ENCODE measurements around the gene SLC4A1AP. TPM values are rescaled to one million over a fixed set of nuclear protein-coding genes. Genes with fewer than 3 reads are reported as not detected.

The SLC4A1AP gene
- total and polyA plus RNA-seq, 9 of the 15 experiments (the other 6 are each of a cell fraction or from before 2014, with no cell fraction given) = 8.1 to 40.5 (median 35.3) TPM

DNA sequence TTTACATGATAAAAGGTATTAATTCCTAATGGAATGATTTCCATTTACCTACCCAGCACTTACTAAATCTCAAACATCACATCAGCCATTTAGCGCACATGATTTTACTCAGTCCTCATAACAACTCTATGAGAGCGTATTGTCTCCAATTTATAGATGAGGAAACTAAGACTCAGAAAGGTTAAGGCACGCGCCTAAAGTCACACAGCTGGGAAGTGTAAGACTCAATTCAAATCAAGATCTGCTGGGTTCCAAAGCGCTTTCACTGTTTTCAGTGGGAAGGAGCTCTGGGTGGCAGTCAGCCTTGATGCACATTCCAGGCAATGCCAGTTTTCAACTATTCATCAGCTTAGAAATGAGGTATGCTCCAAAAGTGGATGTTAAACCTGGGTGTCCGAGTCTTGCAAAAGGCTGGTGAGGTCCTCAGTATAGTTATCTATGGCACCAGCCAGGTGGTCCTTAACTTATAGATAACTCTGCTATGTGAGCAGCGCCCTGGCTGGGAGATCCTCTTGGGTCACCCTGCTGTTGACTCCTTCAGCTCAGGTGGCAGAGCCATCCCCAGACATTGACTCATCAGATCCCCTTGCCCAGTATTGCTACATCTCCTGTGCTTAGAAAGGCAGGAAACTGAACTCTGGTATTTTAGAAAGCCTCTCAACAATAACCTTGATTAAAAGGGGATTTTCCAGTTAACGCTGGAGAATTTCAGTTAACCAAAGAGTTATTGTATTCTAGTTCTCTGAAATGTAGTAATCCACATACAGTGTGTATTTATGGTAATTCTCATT lies 47.1 kb downstream of the SLC4A1AP start:
- no peak for FAIRE-seq
- TF ChIP-seq, protein P1, sequence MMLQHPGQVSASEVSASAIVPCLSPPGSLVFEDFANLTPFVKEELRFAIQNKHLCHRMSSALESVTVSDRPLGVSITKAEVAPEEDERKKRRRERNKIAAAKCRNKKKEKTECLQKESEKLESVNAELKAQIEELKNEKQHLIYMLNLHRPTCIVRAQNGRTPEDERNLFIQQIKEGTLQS (IDR thresholded peaks at IDR 0.05) = no peak
- TF ChIP-seq, protein P1 (CRISPR knock-in tag; conservative IDR thresholded peaks at IDR 0.05) = no peak
- TF ChIP-seq CHCHD3 (CRISPR knock-in tag; IDR thresholded peaks at IDR 0.05) (no peak), RBFOX2 (IDR thresholded peaks at IDR 0.05; ENCODE audit: low read depth, low read length) (no peak), NBN (IDR thresholded peaks at IDR 0.05; ENCODE audit: low read depth) (no peak), ZNF707 (CRISPR knock-in tag; conservative IDR thresholded peaks at IDR 0.05) (no peak)
- TF ChIP-seq, protein P2, sequence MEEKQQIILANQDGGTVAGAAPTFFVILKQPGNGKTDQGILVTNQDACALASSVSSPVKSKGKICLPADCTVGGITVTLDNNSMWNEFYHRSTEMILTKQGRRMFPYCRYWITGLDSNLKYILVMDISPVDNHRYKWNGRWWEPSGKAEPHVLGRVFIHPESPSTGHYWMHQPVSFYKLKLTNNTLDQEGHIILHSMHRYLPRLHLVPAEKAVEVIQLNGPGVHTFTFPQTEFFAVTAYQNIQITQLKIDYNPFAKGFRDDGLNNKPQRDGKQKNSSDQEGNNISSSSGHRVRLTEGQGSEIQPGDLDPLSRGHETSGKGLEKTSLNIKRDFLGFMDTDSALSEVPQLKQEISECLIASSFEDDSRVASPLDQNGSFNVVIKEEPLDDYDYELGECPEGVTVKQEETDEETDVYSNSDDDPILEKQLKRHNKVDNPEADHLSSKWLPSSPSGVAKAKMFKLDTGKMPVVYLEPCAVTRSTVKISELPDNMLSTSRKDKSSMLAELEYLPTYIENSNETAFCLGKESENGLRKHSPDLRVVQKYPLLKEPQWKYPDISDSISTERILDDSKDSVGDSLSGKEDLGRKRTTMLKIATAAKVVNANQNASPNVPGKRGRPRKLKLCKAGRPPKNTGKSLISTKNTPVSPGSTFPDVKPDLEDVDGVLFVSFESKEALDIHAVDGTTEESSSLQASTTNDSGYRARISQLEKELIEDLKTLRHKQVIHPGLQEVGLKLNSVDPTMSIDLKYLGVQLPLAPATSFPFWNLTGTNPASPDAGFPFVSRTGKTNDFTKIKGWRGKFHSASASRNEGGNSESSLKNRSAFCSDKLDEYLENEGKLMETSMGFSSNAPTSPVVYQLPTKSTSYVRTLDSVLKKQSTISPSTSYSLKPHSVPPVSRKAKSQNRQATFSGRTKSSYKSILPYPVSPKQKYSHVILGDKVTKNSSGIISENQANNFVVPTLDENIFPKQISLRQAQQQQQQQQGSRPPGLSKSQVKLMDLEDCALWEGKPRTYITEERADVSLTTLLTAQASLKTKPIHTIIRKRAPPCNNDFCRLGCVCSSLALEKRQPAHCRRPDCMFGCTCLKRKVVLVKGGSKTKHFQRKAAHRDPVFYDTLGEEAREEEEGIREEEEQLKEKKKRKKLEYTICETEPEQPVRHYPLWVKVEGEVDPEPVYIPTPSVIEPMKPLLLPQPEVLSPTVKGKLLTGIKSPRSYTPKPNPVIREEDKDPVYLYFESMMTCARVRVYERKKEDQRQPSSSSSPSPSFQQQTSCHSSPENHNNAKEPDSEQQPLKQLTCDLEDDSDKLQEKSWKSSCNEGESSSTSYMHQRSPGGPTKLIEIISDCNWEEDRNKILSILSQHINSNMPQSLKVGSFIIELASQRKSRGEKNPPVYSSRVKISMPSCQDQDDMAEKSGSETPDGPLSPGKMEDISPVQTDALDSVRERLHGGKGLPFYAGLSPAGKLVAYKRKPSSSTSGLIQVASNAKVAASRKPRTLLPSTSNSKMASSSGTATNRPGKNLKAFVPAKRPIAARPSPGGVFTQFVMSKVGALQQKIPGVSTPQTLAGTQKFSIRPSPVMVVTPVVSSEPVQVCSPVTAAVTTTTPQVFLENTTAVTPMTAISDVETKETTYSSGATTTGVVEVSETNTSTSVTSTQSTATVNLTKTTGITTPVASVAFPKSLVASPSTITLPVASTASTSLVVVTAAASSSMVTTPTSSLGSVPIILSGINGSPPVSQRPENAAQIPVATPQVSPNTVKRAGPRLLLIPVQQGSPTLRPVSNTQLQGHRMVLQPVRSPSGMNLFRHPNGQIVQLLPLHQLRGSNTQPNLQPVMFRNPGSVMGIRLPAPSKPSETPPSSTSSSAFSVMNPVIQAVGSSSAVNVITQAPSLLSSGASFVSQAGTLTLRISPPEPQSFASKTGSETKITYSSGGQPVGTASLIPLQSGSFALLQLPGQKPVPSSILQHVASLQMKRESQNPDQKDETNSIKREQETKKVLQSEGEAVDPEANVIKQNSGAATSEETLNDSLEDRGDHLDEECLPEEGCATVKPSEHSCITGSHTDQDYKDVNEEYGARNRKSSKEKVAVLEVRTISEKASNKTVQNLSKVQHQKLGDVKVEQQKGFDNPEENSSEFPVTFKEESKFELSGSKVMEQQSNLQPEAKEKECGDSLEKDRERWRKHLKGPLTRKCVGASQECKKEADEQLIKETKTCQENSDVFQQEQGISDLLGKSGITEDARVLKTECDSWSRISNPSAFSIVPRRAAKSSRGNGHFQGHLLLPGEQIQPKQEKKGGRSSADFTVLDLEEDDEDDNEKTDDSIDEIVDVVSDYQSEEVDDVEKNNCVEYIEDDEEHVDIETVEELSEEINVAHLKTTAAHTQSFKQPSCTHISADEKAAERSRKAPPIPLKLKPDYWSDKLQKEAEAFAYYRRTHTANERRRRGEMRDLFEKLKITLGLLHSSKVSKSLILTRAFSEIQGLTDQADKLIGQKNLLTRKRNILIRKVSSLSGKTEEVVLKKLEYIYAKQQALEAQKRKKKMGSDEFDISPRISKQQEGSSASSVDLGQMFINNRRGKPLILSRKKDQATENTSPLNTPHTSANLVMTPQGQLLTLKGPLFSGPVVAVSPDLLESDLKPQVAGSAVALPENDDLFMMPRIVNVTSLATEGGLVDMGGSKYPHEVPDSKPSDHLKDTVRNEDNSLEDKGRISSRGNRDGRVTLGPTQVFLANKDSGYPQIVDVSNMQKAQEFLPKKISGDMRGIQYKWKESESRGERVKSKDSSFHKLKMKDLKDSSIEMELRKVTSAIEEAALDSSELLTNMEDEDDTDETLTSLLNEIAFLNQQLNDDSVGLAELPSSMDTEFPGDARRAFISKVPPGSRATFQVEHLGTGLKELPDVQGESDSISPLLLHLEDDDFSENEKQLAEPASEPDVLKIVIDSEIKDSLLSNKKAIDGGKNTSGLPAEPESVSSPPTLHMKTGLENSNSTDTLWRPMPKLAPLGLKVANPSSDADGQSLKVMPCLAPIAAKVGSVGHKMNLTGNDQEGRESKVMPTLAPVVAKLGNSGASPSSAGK (IDR thresholded peaks at IDR 0.05) = no peak

More for the DNA sequence above, 47.1 kb downstream of the SLC4A1AP start:
- no peaks in the 10 kb centered on the region for H3K9me3 ChIP-seq (replicated peaks; ENCODE audit: control insufficient read depth, insufficient read depth, low read depth, low read length)
- H3K4me3 ChIP-seq = no peak overlapping the region
- no peak overlapping the region for H3K27ac ChIP-seq (ENCODE audit: extremely low read depth, low read depth, low read length)
- H3K36me3 ChIP-seq (ENCODE audit: control insufficient read depth, insufficient read depth, low read length) = no peaks in the 10 kb centered on the region
- POLR2A ChIA-PET = interaction anchor here (0.6 to 1.2 kb wide), 2 partner anchors 11 to 669 kb away, joined by 3 read pairs; no protein-coding TSS in a partner anchor
- H3K4me2 ChIP-seq (ENCODE audit: insufficient read depth, low read length) = no peak overlapping the region
- CTCF ChIA-PET (ENCODE audit: low intra/inter-chr PET ratio) = no interaction called here
- WGBS (ENCODE audit: insufficient coverage, low coverage, missing lambda C conversion rate) = 16% methylated on average over 8 of the region's 8 CpGs
- DNase-seq (ENCODE audit: extremely low read depth in 1 of 4, low spot score in 3 of 4) = no peak
- intact Hi-C loops (cut with micrococcal nuclease) = no loop called here
- BruUV-seq (replicated peaks) = no TSS peak
- no peak overlapping the region for H3K9ac ChIP-seq (ENCODE audit: insufficient read depth in 1 of 2, low read depth in 2 of 2, low read length in 2 of 2)
- ATAC-seq = no peak
- in situ Hi-C loops (cut with MboI) = no loop called here
- no peaks in the 10 kb centered on the region for H3K79me2 ChIP-seq (ENCODE audit: control insufficient read depth, insufficient read depth, low read length)
- H3K4me1 ChIP-seq (replicated peaks in 1 of 2; ENCODE audit: control insufficient read depth in 2 of 2, insufficient read depth in 2 of 2, low read length in 2 of 2) = peaks cover 6 to 7% of the 10 kb centered on the region in 2 experiments; a peak in 4 of 5 replicates
- peaks cover 8 to 14% of the 10 kb centered on the region in 2 experiments; a peak in 4 of 5 replicates for H3K27me3 ChIP-seq (ENCODE audit: control insufficient read depth in 2 of 2, insufficient read depth in 2 of 2, low read length in 2 of 2)
- no peaks in the 10 kb centered on the region for H3K9me1 ChIP-seq (ENCODE audit: control insufficient read depth, insufficient read depth, low read length)
- H4K20me1 ChIP-seq (replicated peaks; ENCODE audit: control insufficient read depth, insufficient read depth, low read length) = no peaks in the 10 kb centered on the region
- H2AFZ ChIP-seq (ENCODE audit: low read depth, low read length) = no peak overlapping the region
